ENCODE results near the gene KIF26B. TPM values are rescaled to one million over a fixed set of nuclear protein-coding genes. Genes with fewer than 3 reads are reported as not detected.

Gene KIF26B
- polyA plus RNA-seq, 1 donor from 2014 or later: 6.3 TPM

- Histone ChIP-seq H3F3A (ENCODE audit: insufficient read depth, low read length, poor library complexity, severe bottlenecking) (no peaks in the 10 kb centered on the region), H3K9me3 (ENCODE audit: low read length) (no peaks in the 10 kb centered on the region), H3K27ac (ENCODE audit: low read length) (no peak overlapping the region), H3K9ac (ENCODE audit: low read length) (no peak overlapping the region), H2AFZ (ENCODE audit: low read depth, low read length) (no peak overlapping the region), H3K79me2 (replicated peaks; ENCODE audit: insufficient read depth, low read length) (no peaks in the 10 kb centered on the region), H3K9me2 (ENCODE audit: insufficient read depth, low read length) (no peaks in the 10 kb centered on the region), H4K20me1 (ENCODE audit: insufficient read depth) (no peaks in the 10 kb centered on the region), H3K36me3 (ENCODE audit: insufficient read depth, low read length) (no peaks in the 10 kb centered on the region), H3K27me3 (ENCODE audit: insufficient read depth, low read depth, low read length) (no peaks in the 10 kb centered on the region), H3K4me3 (ENCODE audit: low read length) (no peak overlapping the region), H3K4me2 (ENCODE audit: low read length) (no peak overlapping the region)
- no peak for TF ChIP-seq EZH2 (IDR thresholded peaks at IDR 0.05; ENCODE audit: borderline replicate concordance, insufficient read depth, low read length, poor library complexity, severe bottlenecking)
- no peak for TF ChIP-seq CTCF (IDR thresholded peaks at IDR 0.05; ENCODE audit: poor library complexity, severe bottlenecking)
- TF ChIP-seq MXI1 (conservative IDR thresholded peaks at IDR 0.05; ENCODE audit: poor library complexity, severe bottlenecking): no peak
- TF ChIP-seq EP300 (conservative IDR thresholded peaks at IDR 0.05; ENCODE audit: poor library complexity, severe bottlenecking): no peak
- no peak for TF ChIP-seq POLR2AphosphoS5 (IDR thresholded peaks at IDR 0.05)
- no peak for TF ChIP-seq RAD21 (conservative IDR thresholded peaks at IDR 0.05)
- TF ChIP-seq TAF1 (IDR thresholded peaks at IDR 0.05; ENCODE audit: low read depth): no peak
- TF ChIP-seq SMC3 (conservative IDR thresholded peaks at IDR 0.05; ENCODE audit: poor library complexity): no peak
- no peak for TF ChIP-seq REST (IDR thresholded peaks at IDR 0.05; ENCODE audit: borderline replicate concordance)
These were observed 233.9 kb downstream of the KIF26B start for GRCh38 chr1:245388687-245389086.

- Histone ChIP-seq H3K9me2 (ENCODE audit: insufficient read depth, low read length) (no peaks in the 10 kb centered on the region), H3K27ac (ENCODE audit: low read length) (no peak overlapping the region), H2AFZ (ENCODE audit: low read depth, low read length) (no peak overlapping the region), H3F3A (ENCODE audit: insufficient read depth, low read length, poor library complexity, severe bottlenecking) (no peaks in the 10 kb centered on the region), H3K79me2 (replicated peaks; ENCODE audit: insufficient read depth, low read length) (no peaks in the 10 kb centered on the region), H3K4me2 (ENCODE audit: low read length) (no peak overlapping the region), H3K4me3 (ENCODE audit: low read length) (no peak overlapping the region), H4K20me1 (ENCODE audit: insufficient read depth) (no peaks in the 10 kb centered on the region), H3K9me3 (ENCODE audit: low read length) (no peaks in the 10 kb centered on the region), H3K9ac (ENCODE audit: low read length) (no peak overlapping the region), H3K27me3 (ENCODE audit: insufficient read depth, low read depth, low read length) (no peaks in the 10 kb centered on the region), H3K36me3 (ENCODE audit: insufficient read depth, low read length) (no peaks in the 10 kb centered on the region)
- TF ChIP-seq EP300 (conservative IDR thresholded peaks at IDR 0.05; ENCODE audit: poor library complexity, severe bottlenecking) (no peak), TAF1 (IDR thresholded peaks at IDR 0.05; ENCODE audit: low read depth) (no peak), RAD21 (conservative IDR thresholded peaks at IDR 0.05) (no peak), POLR2AphosphoS5 (IDR thresholded peaks at IDR 0.05) (no peak), SMC3 (conservative IDR thresholded peaks at IDR 0.05; ENCODE audit: poor library complexity) (no peak), CTCF (IDR thresholded peaks at IDR 0.05; ENCODE audit: poor library complexity, severe bottlenecking) (no peak), MXI1 (conservative IDR thresholded peaks at IDR 0.05; ENCODE audit: poor library complexity, severe bottlenecking) (no peak), REST (IDR thresholded peaks at IDR 0.05; ENCODE audit: borderline replicate concordance) (no peak)
These were observed 235.1 kb downstream of the KIF26B start for GRCh38 chr1:245389873-245390272.

Data from neural cell (in vitro differentiated cells).